GM21390 (cell line): ENCODE results near the gene GFRA1.
"Not testable (repeated sequence)": the region's sequence is repeated elsewhere in the genome, so short reads cannot be mapped to it uniquely, and the experiment has no call there.

Source experiments
- ATAC-seq: cut with Tn5 transposase; IDR thresholded peaks from one replicate; pipeline ENCODE4 v1.9.1; 2021; ENCODE audit not compliant: unreplicated experiment

Gene GFRA1

GRCh38 chr10:116201670-116202430 is 71.2 kb downstream of the GFRA1 start:
- no peak for ATAC-seq

GRCh38 chr10:116201011-116201410 is 72.0 kb downstream of the GFRA1 start:
- no peak for ATAC-seq

- no peak for ATAC-seq
Measured at GRCh38 chr10:116198676-116199035, 74.3 kb downstream of the GFRA1 start.

GRCh38 chr10:116197946-116198675 is 74.9 kb downstream of the GFRA1 start:
- no peak for ATAC-seq

- ATAC-seq, result no peak
Measured at GRCh38 chr10:116195583-116195982, 77.4 kb downstream of the GFRA1 start.

- ATAC-seq, result no peak
Measured at GRCh38 chr10:116195039-116195438, 78.0 kb downstream of the GFRA1 start.

- ATAC-seq, result no peak
Measured at GRCh38 chr10:116194061-116194460, 78.9 kb downstream of the GFRA1 start.

GRCh38 chr10:116190883-116191282 is 82.1 kb downstream of the GFRA1 start:
- ATAC-seq, result no peak

- no peak for ATAC-seq
Measured at GRCh38 chr10:116186273-116186672, 86.7 kb downstream of the GFRA1 start.

- no peak for ATAC-seq
Measured at GRCh38 chr10:116185199-116185867, 87.7 kb downstream of the GFRA1 start.

GRCh38 chr10:116184512-116184794 is 88.6 kb downstream of the GFRA1 start:
- ATAC-seq, result no peak

GRCh38 chr10:116183733-116184511 is 89.1 kb downstream of the GFRA1 start:
- ATAC-seq, result no peak

GRCh38 chr10:116182426-116182825 is 90.6 kb downstream of the GFRA1 start:
- no peak for ATAC-seq

- no peak for ATAC-seq
Measured at GRCh38 chr10:116178086-116178605, 94.9 kb downstream of the GFRA1 start.

GRCh38 chr10:116175231-116175630 is 97.8 kb downstream of the GFRA1 start:
- ATAC-seq, result no peak

- no peak for ATAC-seq
Measured at GRCh38 chr10:116171505-116171904, 101.5 kb downstream of the GFRA1 start.

GRCh38 chr10:116170815-116171250 is 102.2 kb downstream of the GFRA1 start:
- no peak for ATAC-seq

- ATAC-seq, result no peak
Measured at GRCh38 chr10:116169782-116170445, 103.1 kb downstream of the GFRA1 start.

GRCh38 chr10:116168745-116169144 is 104.3 kb downstream of the GFRA1 start:
- ATAC-seq, result no peak

GRCh38 chr10:116168329-116168728 is 104.7 kb downstream of the GFRA1 start:
- ATAC-seq, result no peak

- not testable (repeated sequence) for ATAC-seq
Measured at GRCh38 chr10:116165941-116166340, 107.1 kb downstream of the GFRA1 start.
